Measurements from ENCODE around the gene HDGFL2. TPM values are rescaled to one million over a fixed set of nuclear protein-coding genes. Genes with fewer than 3 reads are reported as not detected.

HDGFL2 gene
- total RNA-seq, 2 experiments from 2014 or later = 17.2 to 18.0 TPM

- Mint-ChIP-seq H3K9me3 (no peaks in the 10 kb centered on the region), H3K4me3 (peak overlapping the region; percentile 83), H3K27ac (peak overlapping the region; percentile 34), H3K27me3 (no peaks in the 10 kb centered on the region), H3K4me1 (ENCODE audit: low read depth) (peaks cover 24% of the 10 kb centered on the region), H3K36me3 (ENCODE audit: low read depth) (peaks cover 18% of the 10 kb centered on the region)
- peak in 2 of 14 experiments; percentile 18 to 38 for DNase-seq
- H3K4me3 ChIP-seq (ENCODE audit: low read length) = peak overlapping the region; percentile 5
- intact Hi-C loops (cut with DNase I, micrococcal nuclease) = loop anchor here in 1 of 2 experiments (5.0 to 10.0 kb wide), 4 partner anchors 147 to 320 kb away; partner anchors contain the start of genes FEM1A, TNFAIP8L1 and YJU2
- H3K27me3 ChIP-seq (ENCODE audit: control insufficient read depth in 1 of 2, insufficient read depth in 2 of 2, low read length in 2 of 2) = no peaks in the 10 kb centered on the region
- POLR2A ChIA-PET = no interaction called here
- peaks cover 21% of the 10 kb centered on the region for H3K36me3 ChIP-seq (ENCODE audit: insufficient read depth, low read length)
- no peak for ATAC-seq (ENCODE audit: poor library complexity)
- no peaks in the 10 kb centered on the region for H3K9me3 ChIP-seq (ENCODE audit: control insufficient read depth in 1 of 2, insufficient read depth in 1 of 2, low read length in 2 of 2)
- H3K27ac ChIP-seq (ENCODE audit: low read depth in 1 of 2, low read length in 2 of 2) = no peak overlapping the region
- TF ChIP-seq, protein P1, sequence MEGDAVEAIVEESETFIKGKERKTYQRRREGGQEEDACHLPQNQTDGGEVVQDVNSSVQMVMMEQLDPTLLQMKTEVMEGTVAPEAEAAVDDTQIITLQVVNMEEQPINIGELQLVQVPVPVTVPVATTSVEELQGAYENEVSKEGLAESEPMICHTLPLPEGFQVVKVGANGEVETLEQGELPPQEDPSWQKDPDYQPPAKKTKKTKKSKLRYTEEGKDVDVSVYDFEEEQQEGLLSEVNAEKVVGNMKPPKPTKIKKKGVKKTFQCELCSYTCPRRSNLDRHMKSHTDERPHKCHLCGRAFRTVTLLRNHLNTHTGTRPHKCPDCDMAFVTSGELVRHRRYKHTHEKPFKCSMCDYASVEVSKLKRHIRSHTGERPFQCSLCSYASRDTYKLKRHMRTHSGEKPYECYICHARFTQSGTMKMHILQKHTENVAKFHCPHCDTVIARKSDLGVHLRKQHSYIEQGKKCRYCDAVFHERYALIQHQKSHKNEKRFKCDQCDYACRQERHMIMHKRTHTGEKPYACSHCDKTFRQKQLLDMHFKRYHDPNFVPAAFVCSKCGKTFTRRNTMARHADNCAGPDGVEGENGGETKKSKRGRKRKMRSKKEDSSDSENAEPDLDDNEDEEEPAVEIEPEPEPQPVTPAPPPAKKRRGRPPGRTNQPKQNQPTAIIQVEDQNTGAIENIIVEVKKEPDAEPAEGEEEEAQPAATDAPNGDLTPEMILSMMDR (IDR thresholded peaks at IDR 0.05) = no peak
- H3K4me1 ChIP-seq (ENCODE audit: insufficient read depth, low read length) = peaks cover 35% of the 10 kb centered on the region
- CTCF ChIA-PET = no interaction called here
Observed at GRCh38 chr19:4474514-4475022, 2.5 kb downstream of the HDGFL2 start.

DNA sequence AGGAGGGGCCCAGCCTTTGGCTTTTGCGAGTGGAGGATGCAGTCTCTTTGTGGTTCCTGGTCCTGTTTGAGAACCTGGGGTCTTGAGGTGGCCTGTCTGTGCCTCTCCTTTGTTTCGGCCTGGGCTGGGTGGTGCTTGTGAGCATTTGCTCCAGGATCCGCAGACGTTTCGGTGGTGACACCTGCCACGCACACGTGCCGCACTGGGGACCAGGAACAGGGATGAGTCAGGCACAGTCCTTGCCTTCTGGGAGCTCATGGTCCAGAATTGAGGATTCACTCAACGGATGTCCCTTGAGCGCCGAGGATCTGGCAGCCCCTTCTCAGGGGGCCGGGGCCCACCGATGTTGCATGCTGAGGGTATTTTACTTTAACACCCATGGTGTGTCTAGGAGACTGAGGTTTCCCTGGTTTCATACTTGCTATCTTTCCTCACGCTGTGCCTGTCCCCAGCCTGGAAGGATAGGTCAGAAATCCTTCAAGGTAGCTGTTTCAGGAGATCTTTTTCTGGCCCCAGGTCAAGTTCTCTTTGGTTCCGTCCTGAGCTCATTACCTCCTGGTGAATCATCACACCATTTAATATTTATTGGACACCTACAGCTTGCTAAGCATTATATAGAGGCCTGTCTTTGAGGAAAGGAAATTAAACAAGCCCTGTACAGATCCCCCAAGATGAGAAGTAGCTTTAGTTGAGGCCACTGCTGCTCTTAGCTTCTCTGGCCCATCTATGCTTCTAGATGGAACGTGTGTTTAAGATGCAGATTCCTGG, 5.1 kb downstream of the HDGFL2 start:
- H3K36me3 Mint-ChIP-seq (ENCODE audit: low read depth) = peaks cover 28% of the 10 kb centered on the region
- H3K9me3 Mint-ChIP-seq = no peaks in the 10 kb centered on the region
- H3K27ac ChIP-seq (ENCODE audit: low read depth in 1 of 2, low read length in 2 of 2) = no peak overlapping the region
- ATAC-seq (ENCODE audit: poor library complexity) (no peak), DNase-seq (no peak)
- peaks cover 27% of the 10 kb centered on the region for H3K4me1 ChIP-seq (ENCODE audit: insufficient read depth, low read length)
- CTCF ChIA-PET = no interaction called here
- TF ChIP-seq, protein P1 (IDR thresholded peaks at IDR 0.05) = no peak
- no peak overlapping the region for H3K4me3 ChIP-seq (ENCODE audit: low read length)
- H3K9me3 ChIP-seq (ENCODE audit: control insufficient read depth in 1 of 2, insufficient read depth in 1 of 2, low read length in 2 of 2) = no peaks in the 10 kb centered on the region
- H3K27me3 Mint-ChIP-seq = no peaks in the 10 kb centered on the region
- no peak overlapping the region for H3K4me3 Mint-ChIP-seq
- POLR2A ChIA-PET = no interaction called here
- intact Hi-C loops (cut with DNase I, micrococcal nuclease) = loop anchor here in 1 of 2 experiments (10.0 kb wide), 1 partner anchor 318 kb away; the partner anchor contains the start of gene FEM1A
- H3K4me1 Mint-ChIP-seq (ENCODE audit: low read depth) = peaks cover 18% of the 10 kb centered on the region
- H3K27me3 ChIP-seq (ENCODE audit: control insufficient read depth in 1 of 2, insufficient read depth in 2 of 2, low read length in 2 of 2) = no peaks in the 10 kb centered on the region
- H3K27ac Mint-ChIP-seq = no peak overlapping the region
- peaks cover 24% of the 10 kb centered on the region for H3K36me3 ChIP-seq (ENCODE audit: insufficient read depth, low read length)

DNA sequence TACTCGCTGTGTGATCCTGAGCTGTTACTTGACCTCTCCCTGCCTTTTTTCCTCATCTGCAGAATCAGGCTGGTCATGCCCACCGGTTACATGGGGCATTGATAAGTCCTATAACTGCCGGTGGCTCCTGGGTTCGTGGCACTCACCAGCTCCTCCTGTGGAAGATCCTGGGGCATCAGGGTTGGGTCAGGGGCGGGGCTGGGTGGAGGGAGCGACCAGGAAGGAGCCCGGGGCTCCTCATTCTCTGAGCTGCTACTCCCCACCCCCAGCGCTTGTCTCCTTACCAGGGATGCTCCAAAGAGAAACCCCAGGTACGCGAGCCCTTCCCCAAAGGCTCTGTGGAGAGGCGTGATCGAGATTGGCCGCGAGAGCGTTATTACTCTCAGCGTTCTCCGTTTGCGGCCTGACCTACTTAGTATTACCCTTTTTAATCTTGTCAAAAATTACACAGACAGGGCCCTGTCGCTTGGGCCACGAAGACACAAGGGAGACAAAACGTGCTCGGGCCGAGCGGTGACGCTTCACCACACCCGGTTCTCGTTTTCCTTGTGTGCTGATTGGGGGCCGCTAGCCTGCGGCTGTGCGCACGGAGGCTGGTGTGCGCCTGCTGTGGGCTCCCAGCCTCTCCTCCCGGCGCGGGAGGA, 10.7 kb downstream of the HDGFL2 start:
- Mint-ChIP-seq H3K4me1 (ENCODE audit: low read depth) (no peaks in the 10 kb centered on the region), H3K9me3 (no peaks in the 10 kb centered on the region), H3K27me3 (no peaks in the 10 kb centered on the region), H3K27ac (no peak overlapping the region), H3K4me3 (no peak overlapping the region), H3K36me3 (ENCODE audit: low read depth) (peaks cover 37% of the 10 kb centered on the region)
- ATAC-seq (ENCODE audit: poor library complexity) (no peak), DNase-seq (no peak)
- Histone ChIP-seq H3K27ac (ENCODE audit: low read depth in 1 of 2, low read length in 2 of 2) (no peak overlapping the region), H3K27me3 (ENCODE audit: control insufficient read depth in 1 of 2, insufficient read depth in 2 of 2, low read length in 2 of 2) (no peaks in the 10 kb centered on the region), H3K36me3 (ENCODE audit: insufficient read depth, low read length) (peaks cover 17% of the 10 kb centered on the region), H3K4me1 (ENCODE audit: insufficient read depth, low read length) (no peaks in the 10 kb centered on the region), H3K9me3 (ENCODE audit: control insufficient read depth in 1 of 2, insufficient read depth in 1 of 2, low read length in 2 of 2) (no peaks in the 10 kb centered on the region), H3K4me3 (ENCODE audit: low read length) (no peak overlapping the region)
- intact Hi-C loops (cut with DNase I, micrococcal nuclease) = no loop called here
- ChIA-PET POLR2A (no interaction called here), CTCF (no interaction called here)
- TF ChIP-seq, protein P1 (IDR thresholded peaks at IDR 0.05) = no peak

Measured in CD4-positive, alpha-beta T cell (primary cell).